ENCODE results near the gene ATP5PF. TPM values are rescaled to one million over a fixed set of nuclear protein-coding genes. Genes with fewer than 3 reads are reported as not detected.
"Not testable (repeated sequence)": the region's sequence is repeated elsewhere in the genome, so short reads cannot be mapped to it uniquely, and the experiment has no call there.

The ATP5PF gene
- total RNA-seq, 1 donor from 2014 or later, result 78.3 TPM

DNA sequence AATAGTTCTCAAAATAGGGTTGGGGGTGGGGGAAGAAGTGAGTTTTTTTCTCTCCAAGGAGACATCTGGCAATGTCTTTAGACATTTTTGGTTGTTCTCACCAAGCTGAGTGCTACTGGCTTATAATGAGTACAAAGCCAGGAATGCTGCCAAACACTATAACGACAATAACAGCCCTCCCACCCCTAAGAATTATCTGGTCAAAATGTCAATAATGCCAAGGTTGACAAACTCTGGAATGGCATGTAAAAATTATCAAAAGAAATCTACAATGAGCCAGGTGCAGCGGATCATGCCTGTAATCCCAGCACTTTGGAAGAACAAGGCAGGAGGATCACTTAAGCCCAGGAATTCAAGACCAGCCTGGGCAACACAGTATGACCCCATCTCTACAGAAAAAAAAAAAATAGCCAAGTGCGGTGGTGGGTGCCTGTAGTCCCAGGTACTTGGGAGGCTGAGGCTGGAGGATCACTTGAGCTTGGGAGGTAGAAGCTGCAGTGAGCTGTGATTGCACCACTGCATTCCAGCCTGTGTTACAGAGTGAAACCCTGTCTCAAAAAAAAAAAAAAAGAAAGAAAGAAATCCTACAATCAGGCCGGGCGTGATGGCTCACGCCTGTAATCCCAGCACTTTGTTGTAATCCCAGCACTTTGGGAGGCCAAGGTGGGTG lies 2.5 kb downstream of the ATP5PF start:
- Mint-ChIP-seq H3K9me3 (no peaks in the 10 kb centered on the region), H3K27me3 (no peaks in the 10 kb centered on the region), H3K4me1 (peaks cover 36% of the 10 kb centered on the region), H3K36me3 (ENCODE audit: low read depth) (peaks cover 51% of the 10 kb centered on the region), H3K4me3 (no peak overlapping the region), H3K27ac (peak overlapping the region; percentile 41)
- no peak for TF ChIP-seq CTCF (IDR thresholded peaks at IDR 0.05)
- DNase-seq (no peak), ATAC-seq (ENCODE audit: low read depth) (no peak)
- intact Hi-C loops (cut with micrococcal nuclease), result no loop called here
- POLR2A ChIA-PET, result interaction anchor here (0.6 kb wide), 1 partner anchor 76 kb away, joined by 6 read pairs; no protein-coding TSS in a partner anchor
- CTCF ChIA-PET, result interaction anchor here (1.0 kb wide), 1 partner anchor 124 kb away, joined by 4 read pairs; no protein-coding TSS in a partner anchor

DNA sequence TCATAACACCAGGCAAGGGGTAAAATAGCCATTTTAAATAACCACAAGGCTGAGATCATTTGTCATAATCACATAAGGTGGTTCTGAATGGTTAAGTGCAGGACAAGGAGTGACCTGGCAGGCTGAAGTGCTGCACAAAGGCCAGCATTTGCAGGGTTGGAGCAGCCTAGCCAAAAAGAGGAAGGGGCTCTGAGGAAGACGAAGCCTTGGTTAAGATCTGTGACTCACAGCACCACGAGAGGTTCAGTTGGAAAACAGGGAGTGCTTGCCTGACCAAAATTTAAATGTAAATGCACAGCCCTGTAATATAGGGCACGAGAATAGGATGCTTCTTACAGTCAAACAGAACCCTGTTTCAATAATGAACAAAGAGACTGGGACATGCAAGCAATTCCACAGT lies 12.1 kb downstream of the ATP5PF start:
- CTCF ChIA-PET, result no interaction called here
- no peak for TF ChIP-seq CTCF (IDR thresholded peaks at IDR 0.05)
- ATAC-seq (ENCODE audit: low read depth) (no peak), DNase-seq (no peak)
- Mint-ChIP-seq H3K4me1 (no peaks in the 10 kb centered on the region), H3K27ac (no peak overlapping the region), H3K9me3 (no peaks in the 10 kb centered on the region), H3K27me3 (no peaks in the 10 kb centered on the region), H3K4me3 (no peak overlapping the region), H3K36me3 (ENCODE audit: low read depth) (peaks cover 62% of the 10 kb centered on the region)
- intact Hi-C loops (cut with micrococcal nuclease), result no loop called here
- POLR2A ChIA-PET, result no interaction called here

DNA sequence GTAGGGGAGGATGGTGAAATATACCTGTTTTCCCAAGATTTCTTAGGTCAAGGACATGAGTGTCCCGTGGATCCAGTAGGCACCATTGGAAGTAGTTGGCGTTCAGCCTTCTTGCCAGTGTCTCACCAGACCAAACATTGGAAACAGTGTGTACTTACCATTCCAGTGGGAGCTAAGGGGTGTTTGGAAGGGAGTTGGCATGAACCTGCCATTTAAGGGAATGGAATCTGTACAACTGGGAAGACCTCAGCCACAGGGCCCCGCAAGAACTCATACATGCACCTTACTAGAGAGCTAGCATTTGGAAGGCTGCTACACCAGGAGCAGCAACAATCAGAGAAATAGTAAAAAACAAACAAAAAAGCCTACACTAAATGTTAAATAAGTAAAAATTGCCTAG lies 12.7 kb downstream of the ATP5PF start:
- DNase-seq, result no peak
- Mint-ChIP-seq H3K36me3 (ENCODE audit: low read depth) (peaks cover 58% of the 10 kb centered on the region), H3K9me3 (no peaks in the 10 kb centered on the region), H3K27me3 (no peaks in the 10 kb centered on the region), H3K27ac (no peak overlapping the region), H3K4me3 (no peak overlapping the region), H3K4me1 (no peaks in the 10 kb centered on the region)
- POLR2A ChIA-PET, result no interaction called here
- intact Hi-C loops (cut with micrococcal nuclease), result no loop called here
- no peak for ATAC-seq (ENCODE audit: low read depth)
- no peak for TF ChIP-seq CTCF (IDR thresholded peaks at IDR 0.05)
- CTCF ChIA-PET, result no interaction called here

GRCh38 chr21:25717491-25718147 lies 17.1 kb downstream of the ATP5PF start:
- Mint-ChIP-seq H3K4me1 (no peaks in the 10 kb centered on the region), H3K4me3 (no peak overlapping the region), H3K27ac (no peak overlapping the region), H3K36me3 (ENCODE audit: low read depth) (peaks cover 25% of the 10 kb centered on the region), H3K9me3 (no peaks in the 10 kb centered on the region), H3K27me3 (no peaks in the 10 kb centered on the region)
- ATAC-seq (ENCODE audit: low read depth) (no peak), DNase-seq (no peak)
- TF ChIP-seq CTCF (IDR thresholded peaks at IDR 0.05), result no peak
- intact Hi-C loops (cut with micrococcal nuclease), result no loop called here
- POLR2A ChIA-PET, result no interaction called here
- CTCF ChIA-PET, result no interaction called here

DNA sequence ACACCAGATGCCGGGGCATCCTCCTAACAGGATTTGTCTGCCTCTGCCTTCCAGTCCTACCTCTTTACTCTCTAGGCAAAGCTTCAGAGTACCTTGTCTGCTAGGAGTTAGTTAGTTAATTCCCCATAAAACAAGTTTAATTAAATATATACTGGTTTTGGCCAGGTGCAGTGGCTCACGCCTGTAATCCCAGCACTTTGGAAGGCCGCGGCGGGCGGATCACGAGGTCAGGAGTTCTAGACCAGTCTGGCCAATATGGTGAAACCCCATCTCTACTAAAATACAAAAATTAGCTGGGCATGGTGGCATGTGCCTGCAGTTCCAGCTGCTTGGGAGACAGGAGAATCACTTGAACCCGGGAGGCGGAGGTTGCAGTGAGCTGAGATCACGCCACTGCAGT lies 20.6 kb downstream of the ATP5PF start:
- intact Hi-C loops (cut with micrococcal nuclease); ATAC-seq (ENCODE audit: low read depth); POLR2A ChIA-PET; H3K4me1 Mint-ChIP-seq; H3K9me3 Mint-ChIP-seq; H3K27me3 Mint-ChIP-seq; CTCF ChIA-PET; H3K27ac Mint-ChIP-seq; H3K4me3 Mint-ChIP-seq; DNase-seq: not testable (repeated sequence)
- H3K36me3 Mint-ChIP-seq (ENCODE audit: low read depth), result peaks cover 10% of the 10 kb centered on the region

All from activated B cell treated with CpG ODN at 0.5 μM for 24 hours (primary cell).